ENCODE measurements around the gene MAGEB17. TPM values are rescaled to one million over a fixed set of nuclear protein-coding genes. Genes with fewer than 3 reads are reported as not detected.
"Not testable (repeated sequence)": the region's sequence is repeated elsewhere in the genome, so short reads cannot be mapped to it uniquely, and the experiment has no call there.

The MAGEB17 gene
- total and polyA plus RNA-seq, 5 experiments from 2014 or later, result not detected

GRCh38 chrX:16140983-16141382 lies 26.3 kb upstream of the MAGEB17 start:
- ATAC-seq (no peak), DNase-seq (no peak)
- H3K4me1 Mint-ChIP-seq, result peaks cover 0 to 5% (median 0%) of the 10 kb centered on the region in 4 donors
- H3K9me3 Mint-ChIP-seq, result peaks cover 0 to 5% (median 0%) of the 10 kb centered on the region in 9 donors
- no peak overlapping the region for H3K4me3 Mint-ChIP-seq
- peaks cover 0 to 8% (median 0%) of the 10 kb centered on the region in 3 donors for H3K36me3 Mint-ChIP-seq
- H3K27ac Mint-ChIP-seq, result no peak overlapping the region
- POLR2A ChIA-PET, result no interaction called here
- peaks cover 1 to 23% (median 12%) of the 10 kb centered on the region in 5 donors for H3K27me3 Mint-ChIP-seq

DNA sequence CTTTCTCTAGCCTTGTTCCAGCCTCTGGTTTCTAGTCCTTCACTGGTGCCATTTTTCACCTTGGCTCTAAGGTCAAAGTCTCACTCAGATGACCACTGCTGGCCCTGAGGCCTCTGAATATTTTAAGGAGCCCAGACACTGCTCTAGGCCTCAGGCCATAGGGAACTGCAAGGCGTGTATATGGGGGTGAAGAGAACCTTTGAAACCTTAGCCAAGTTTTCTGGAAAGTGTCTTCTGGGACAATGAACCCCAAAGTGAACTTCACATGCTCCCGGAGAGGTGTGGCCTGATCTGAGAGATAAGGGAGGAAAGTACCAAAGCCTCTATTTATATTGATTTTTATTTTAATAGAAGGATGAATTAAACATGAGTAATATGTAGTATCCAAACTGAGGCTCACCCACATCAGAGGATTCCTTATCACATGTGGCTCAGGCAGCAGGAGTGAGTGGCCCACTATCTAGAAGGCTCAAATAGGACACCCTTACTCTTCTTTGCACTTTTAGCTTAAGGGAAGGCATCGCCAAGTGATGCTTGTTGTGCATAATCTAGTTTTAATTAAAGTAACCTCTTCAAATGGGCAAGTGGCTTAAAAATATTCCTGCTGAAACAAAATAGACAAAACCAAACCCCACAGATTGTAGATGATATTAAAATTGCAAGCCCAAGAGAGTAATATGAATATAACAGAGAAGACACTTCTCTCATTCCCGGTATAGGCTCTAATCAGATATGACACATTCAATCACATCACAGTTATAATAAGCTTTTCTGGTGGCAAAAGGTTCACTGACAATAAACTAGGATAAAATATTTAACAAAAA lies 25.6 kb upstream of the MAGEB17 start:
- no peak for ATAC-seq
- Mint-ChIP-seq H3K4me1 (peaks cover 0 to 5% (median 0%) of the 10 kb centered on the region in 4 donors), H3K36me3 (peaks cover 0 to 8% (median 0%) of the 10 kb centered on the region in 3 donors), H3K27ac (no peak overlapping the region), H3K4me3 (no peak overlapping the region), H3K27me3 (peaks cover 1 to 23% (median 12%) of the 10 kb centered on the region in 5 donors), H3K9me3 (peaks cover 0 to 5% (median 0%) of the 10 kb centered on the region in 9 donors)
- POLR2A ChIA-PET, result no interaction called here
- no peak for DNase-seq

GRCh38 chrX:16142246-16142558 lies 25.1 kb upstream of the MAGEB17 start:
- H3K36me3 Mint-ChIP-seq, result peaks cover 0 to 8% (median 0%) of the 10 kb centered on the region in 3 donors
- H3K27ac Mint-ChIP-seq, result no peak overlapping the region
- peaks cover 0 to 5% (median 0%) of the 10 kb centered on the region in 9 donors for H3K9me3 Mint-ChIP-seq
- ATAC-seq (no peak), DNase-seq (no peak)
- H3K4me1 Mint-ChIP-seq, result peaks cover 0 to 5% (median 0%) of the 10 kb centered on the region in 4 donors
- H3K4me3 Mint-ChIP-seq, result no peak overlapping the region
- POLR2A ChIA-PET, result no interaction called here
- peaks cover 1 to 23% (median 12%) of the 10 kb centered on the region in 5 donors for H3K27me3 Mint-ChIP-seq

- DNase-seq (no peak), ATAC-seq (no peak)
- Mint-ChIP-seq H3K36me3 (peaks cover 0 to 8% (median 0%) of the 10 kb centered on the region in 3 donors), H3K9me3 (peaks cover 0 to 5% (median 0%) of the 10 kb centered on the region in 9 donors), H3K27me3 (peaks cover 1 to 23% (median 15%) of the 10 kb centered on the region in 5 donors), H3K27ac (no peak overlapping the region), H3K4me3 (no peak overlapping the region), H3K4me1 (no peaks in the 10 kb centered on the region)
- POLR2A ChIA-PET, result no interaction called here
Measured at GRCh38 chrX:16143968-16144367, 23.3 kb upstream of the MAGEB17 start.

GRCh38 chrX:16144420-16144819 lies 22.9 kb upstream of the MAGEB17 start:
- POLR2A ChIA-PET, result no interaction called here
- Mint-ChIP-seq H3K27me3 (peaks cover 1 to 23% (median 15%) of the 10 kb centered on the region in 5 donors), H3K4me3 (no peak overlapping the region), H3K4me1 (no peaks in the 10 kb centered on the region), H3K9me3 (peaks cover 0 to 5% (median 0%) of the 10 kb centered on the region in 9 donors), H3K27ac (no peak overlapping the region), H3K36me3 (peaks cover 0 to 8% (median 0%) of the 10 kb centered on the region in 3 donors)
- DNase-seq (no peak), ATAC-seq (no peak)

GRCh38 chrX:16145093-16145492 lies 22.2 kb upstream of the MAGEB17 start:
- H3K9me3 Mint-ChIP-seq, ATAC-seq, POLR2A ChIA-PET, H3K36me3 Mint-ChIP-seq, DNase-seq, H3K27ac Mint-ChIP-seq, H3K4me1 Mint-ChIP-seq, H3K4me3 Mint-ChIP-seq: not testable (repeated sequence)
- H3K27me3 Mint-ChIP-seq, result peaks cover 1 to 23% (median 15%) of the 10 kb centered on the region in 5 donors

DNA sequence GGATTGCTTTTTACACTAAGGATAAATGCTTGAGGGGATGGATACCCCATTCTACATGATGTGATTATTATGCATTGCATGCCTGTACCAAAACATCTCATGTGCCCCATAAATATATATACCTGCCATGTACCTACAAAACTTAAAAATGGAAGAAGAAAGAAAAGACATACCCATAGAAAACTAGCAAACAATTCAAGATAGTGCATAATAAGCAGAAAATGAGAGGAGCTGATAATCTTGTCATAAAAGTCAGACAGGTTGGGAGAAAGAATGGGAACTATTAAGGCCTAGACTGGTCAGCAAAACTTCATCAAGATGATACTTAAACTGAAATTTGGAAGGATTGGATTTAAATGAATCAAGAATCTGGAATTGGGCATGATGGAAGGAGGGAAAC lies 21.6 kb upstream of the MAGEB17 start:
- Mint-ChIP-seq H3K4me1 (no peaks in the 10 kb centered on the region), H3K4me3 (no peak overlapping the region), H3K9me3 (peaks cover 0 to 5% (median 0%) of the 10 kb centered on the region in 9 donors), H3K36me3 (peaks cover 0 to 8% (median 0%) of the 10 kb centered on the region in 3 donors), H3K27ac (no peak overlapping the region), H3K27me3 (peaks cover 1 to 23% (median 15%) of the 10 kb centered on the region in 5 donors)
- no peak for DNase-seq
- ATAC-seq, result no peak
- POLR2A ChIA-PET, result no interaction called here

- H3K27me3 Mint-ChIP-seq, result peaks cover 0 to 12% (median 7%) of the 10 kb centered on the region in 5 donors
- peaks cover 0 to 8% (median 0%) of the 10 kb centered on the region in 3 donors for H3K36me3 Mint-ChIP-seq
- POLR2A ChIA-PET, result no interaction called here
- DNase-seq, result no peak
- no peak overlapping the region for H3K4me3 Mint-ChIP-seq
- H3K27ac Mint-ChIP-seq, result no peak overlapping the region
- H3K4me1 Mint-ChIP-seq, result no peaks in the 10 kb centered on the region
- H3K9me3 Mint-ChIP-seq, result peaks cover 0 to 5% (median 0%) of the 10 kb centered on the region in 9 donors
- no peak for ATAC-seq
Measured at GRCh38 chrX:16148896-16149295, 18.4 kb upstream of the MAGEB17 start.

DNA sequence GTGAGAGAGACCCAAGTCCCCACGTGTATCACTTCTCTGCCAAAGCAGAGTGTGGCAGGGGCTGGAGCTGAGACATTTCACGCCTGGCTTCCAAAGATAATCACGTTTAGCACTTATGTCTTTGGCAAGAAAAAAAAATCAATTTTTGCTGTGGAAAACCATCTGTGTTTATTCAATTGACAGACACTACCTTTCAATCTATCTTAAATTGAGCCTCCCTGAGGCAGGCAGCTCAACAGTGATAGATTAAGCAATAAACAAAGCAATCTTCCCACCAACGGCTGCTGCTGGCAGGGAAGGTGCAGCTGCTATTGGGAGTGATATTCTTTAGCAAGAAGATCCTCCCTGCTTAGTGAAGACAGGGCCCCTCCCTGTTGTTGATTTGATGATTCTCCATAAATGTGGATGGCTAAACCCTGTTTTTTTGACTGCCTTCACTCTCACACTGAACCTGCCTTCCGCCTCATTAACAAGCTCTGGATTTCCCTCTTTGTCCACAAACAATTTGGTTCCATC lies 11.6 kb upstream of the MAGEB17 start:
- Mint-ChIP-seq H3K4me3 (no peak overlapping the region), H3K27me3 (no peaks in the 10 kb centered on the region), H3K9me3 (no peaks in the 10 kb centered on the region), H3K27ac (no peak overlapping the region), H3K4me1 (no peaks in the 10 kb centered on the region), H3K36me3 (no peaks in the 10 kb centered on the region)
- no peak for DNase-seq
- ATAC-seq, result no peak
- POLR2A ChIA-PET, result no interaction called here

DNA sequence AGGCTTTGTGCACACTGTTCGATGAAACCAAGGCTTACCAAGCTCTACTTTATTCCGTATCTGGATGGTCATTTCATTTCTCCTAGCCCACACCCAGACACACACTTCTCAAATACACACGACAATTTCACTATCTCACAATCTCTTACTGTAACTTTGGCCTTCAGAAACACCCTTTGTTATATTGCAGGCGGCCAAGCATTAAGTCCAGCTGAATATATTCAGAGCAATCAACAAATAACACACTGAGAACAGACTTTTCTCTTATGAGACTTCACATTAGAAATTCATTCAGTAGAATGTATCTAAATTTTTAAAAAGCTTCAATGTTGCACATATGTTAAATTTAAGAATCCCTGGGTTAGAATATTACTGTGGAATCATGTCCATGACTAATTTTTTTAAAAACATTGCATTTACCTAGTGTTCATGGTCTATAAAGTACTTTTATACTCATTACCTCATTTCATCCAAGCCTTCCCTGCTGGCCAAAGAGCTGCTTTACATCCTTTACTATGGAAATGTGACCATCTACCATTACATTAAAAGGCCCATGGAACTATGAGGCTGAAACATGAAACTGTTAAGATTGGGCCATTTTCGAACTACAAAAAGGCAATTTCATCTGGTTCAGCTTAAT lies 10.5 kb upstream of the MAGEB17 start:
- no peak for DNase-seq
- Mint-ChIP-seq H3K27ac (no peak overlapping the region), H3K4me3 (no peak overlapping the region), H3K27me3 (no peaks in the 10 kb centered on the region), H3K9me3 (no peaks in the 10 kb centered on the region), H3K4me1 (no peaks in the 10 kb centered on the region), H3K36me3 (no peaks in the 10 kb centered on the region)
- POLR2A ChIA-PET, result no interaction called here
- no peak for ATAC-seq

DNA sequence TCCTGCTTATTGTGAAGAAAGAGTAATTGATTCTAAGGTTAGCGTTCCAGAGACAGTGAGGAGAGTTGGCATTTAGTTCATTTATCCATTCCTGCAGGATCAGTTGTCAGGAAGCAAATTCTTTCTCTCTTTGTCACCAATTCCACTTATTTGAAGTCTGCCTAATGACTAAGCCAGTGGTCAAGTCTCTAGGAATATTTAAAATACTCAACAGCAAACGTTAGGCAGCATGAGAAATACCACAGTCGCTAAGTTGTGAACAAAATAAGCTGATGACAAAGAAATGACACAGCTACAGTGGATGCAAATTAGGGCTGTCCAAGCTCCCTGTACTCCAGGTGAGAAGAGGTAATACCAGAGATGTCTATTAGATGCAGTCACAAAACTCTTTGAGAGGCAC lies 6.6 kb upstream of the MAGEB17 start:
- H3K36me3 Mint-ChIP-seq, result no peaks in the 10 kb centered on the region
- POLR2A ChIA-PET, result no interaction called here
- no peaks in the 10 kb centered on the region for H3K4me1 Mint-ChIP-seq
- DNase-seq, result no peak
- ATAC-seq, result no peak
- H3K27me3 Mint-ChIP-seq, result peaks cover 0 to 4% (median 0%) of the 10 kb centered on the region in 5 donors
- H3K4me3 Mint-ChIP-seq, result no peak overlapping the region
- no peaks in the 10 kb centered on the region for H3K9me3 Mint-ChIP-seq
- H3K27ac Mint-ChIP-seq, result no peak overlapping the region

- H3K9me3 Mint-ChIP-seq, H3K4me3 Mint-ChIP-seq, DNase-seq, ATAC-seq, H3K27ac Mint-ChIP-seq, POLR2A ChIA-PET, H3K36me3 Mint-ChIP-seq, H3K4me1 Mint-ChIP-seq, H3K27me3 Mint-ChIP-seq: not testable (repeated sequence)
Measured at GRCh38 chrX:16161173-16161572, 6.1 kb upstream of the MAGEB17 start.

- Mint-ChIP-seq H3K27me3 (peaks cover 0 to 6% (median 2%) of the 10 kb centered on the region in 5 donors), H3K27ac (no peak overlapping the region), H3K36me3 (no peaks in the 10 kb centered on the region), H3K9me3 (no peaks in the 10 kb centered on the region), H3K4me1 (no peaks in the 10 kb centered on the region), H3K4me3 (no peak overlapping the region)
- DNase-seq (no peak), ATAC-seq (no peak)
- POLR2A ChIA-PET, result no interaction called here
Measured at GRCh38 chrX:16162391-16162790, 4.9 kb upstream of the MAGEB17 start.
